HepG2 (cell line): ENCODE data around the gene TMEM190. TPM values are rescaled to one million over a fixed set of nuclear protein-coding genes. Genes with fewer than 3 reads are reported as not detected.
A peak's percentile ranks its signal among the peaks of the same experiment; 100 is the strongest.

ENCODE experiments used
- AGO2 ChIP-seq: fragments of 200-400 bp; formaldehyde crosslinking; optimal IDR thresholded peaks from 2 replicates; pipeline ENCODE3; 2017; ENCODE audit warnings: mild to moderate bottlenecking, low read depth, low read length, moderate library complexity
- HDAC2 ChIP-seq: sonication (generic); formaldehyde crosslinking; IDR thresholded peaks from 2 replicates; pipeline ENCODE4 v1.4.0; 2020; ENCODE audit warnings: missing genetic modification reagents
- KDM3A ChIP-seq: IDR thresholded peaks from 2 replicates; pipeline ENCODE4 v1.6.1; 2018; ENCODE audit warnings: low read depth, missing compliant biosample characterization
- MAFF ChIP-seq: IDR thresholded peaks from 2 replicates; pipeline ENCODE4 v1.6.1; 2011; ENCODE audit warnings: low read depth, low read length, improper control_type of control experiment
- NCOR1 ChIP-seq: fragments of 200-600 bp; sonication (generic); IDR thresholded peaks from 2 replicates; pipeline ENCODE4 v1.7.0; 2017; ENCODE audit warnings: antibody characterized with exemption, low read length, borderline replicate concordance
- NFYB ChIP-seq: sonication (generic); formaldehyde crosslinking; IDR thresholded peaks from 2 replicates; pipeline ENCODE4 v1.4.0; 2020; ENCODE audit warnings: missing genetic modification reagents
- NR2F2 ChIP-seq: IDR thresholded peaks from 2 replicates; pipeline ENCODE4 v1.6.1; 2012; ENCODE audit warnings: low read depth, inconsistent platforms, borderline replicate concordance
- POLR2A ChIP-seq, 2 experiments: IDR thresholded peaks; 2 replicates each; pipeline ENCODE4 v1.6.1; 2011; ENCODE audit warnings: low read depth in 2 of 2, low read length in 2 of 2, mild to moderate bottlenecking in 1 of 2, moderate library complexity in 1 of 2; ENCODE audit not compliant: insufficient read depth in 1 of 2
- SMAD3 ChIP-seq: sonication (generic); formaldehyde crosslinking; IDR thresholded peaks from 2 replicates; pipeline ENCODE4 v1.4.0; 2020; ENCODE audit warnings: missing genetic modification reagents
- STAT5B ChIP-seq: sonication (generic); formaldehyde crosslinking; IDR thresholded peaks from 2 replicates; pipeline ENCODE4 v1.4.0; 2020; ENCODE audit warnings: missing genetic modification reagents
- ZNF333 ChIP-seq: sonication (generic); formaldehyde crosslinking; IDR thresholded peaks from 2 replicates; pipeline ENCODE4 v1.4.0; 2020; ENCODE audit warnings: mild to moderate bottlenecking, missing genetic modification reagents, borderline replicate concordance
- polyA plus RNA-seq, 8 experiments: library from polyadenylated mRNA; depleted of rRNA in 3 of 8; stranded (reverse) in 7 of 8; unstranded in 1 of 8; fragments of >200 nt; fragmentation: Illumina TruSeq in 4 of 8; extraction: Trizol in 4 of 8; gene quantifications; 2 replicates each; pipeline versions ENCODE4 v1.2.1 to v1.2.3, GENCODE V29; 2011 to 2016; ENCODE audit warnings: low read depth in 4 of 8, missing spikeins in 1 of 8, mixed read lengths in 1 of 8; ENCODE audit not compliant: insufficient read depth in 1 of 8
- total RNA-seq, 5 experiments: library from RNA; depleted of rRNA; stranded (reverse); fragments of >200 nt; fragmentation: Illumina TruSeq; extraction: Trizol; gene quantifications; 2 replicates each; pipeline ENCODE4 v1.2.3, GENCODE V29; 2016; ENCODE audit warnings: low read depth in 1 of 5
- TF ChIP-seq, protein P1 (sequence below): sonication (generic); formaldehyde crosslinking; IDR thresholded peaks from 2 replicates; pipeline ENCODE4 v1.4.0; 2020; ENCODE audit warnings: missing genetic modification reagents; ENCODE audit errors: not compliant biosample characterization
- TF ChIP-seq, protein P2 (sequence below): sonication (generic); formaldehyde crosslinking; IDR thresholded peaks from 2 replicates; pipeline ENCODE4 v1.4.0; 2020; ENCODE audit warnings: missing genetic modification reagents
- TF ChIP-seq, protein P3 (sequence below): IDR thresholded peaks from 2 replicates; pipeline ENCODE4 v1.4.0; 2020; ENCODE audit warnings: mild to moderate bottlenecking, missing genetic modification reagents
- TF ChIP-seq, protein P4 (sequence below): sonication (generic); formaldehyde crosslinking; IDR thresholded peaks from 2 replicates; pipeline ENCODE4 v1.8.1; 2023; ENCODE audit warnings: mild to moderate bottlenecking, moderate library complexity, missing genetic modification reagents
- TF ChIP-seq, protein P5 (sequence below): sonication (generic); formaldehyde crosslinking; IDR thresholded peaks from 2 replicates; pipeline ENCODE4 v1.9.0; 2021; ENCODE audit warnings: missing genetic modification reagents, mild to moderate bottlenecking, borderline replicate concordance

Gene TMEM190
- total and polyA plus RNA-seq, 2 of the 13 experiments (the other 11 are each of a cell fraction or from before 2014, with no cell fraction given), result 0.35 to 0.83 TPM

DNA sequence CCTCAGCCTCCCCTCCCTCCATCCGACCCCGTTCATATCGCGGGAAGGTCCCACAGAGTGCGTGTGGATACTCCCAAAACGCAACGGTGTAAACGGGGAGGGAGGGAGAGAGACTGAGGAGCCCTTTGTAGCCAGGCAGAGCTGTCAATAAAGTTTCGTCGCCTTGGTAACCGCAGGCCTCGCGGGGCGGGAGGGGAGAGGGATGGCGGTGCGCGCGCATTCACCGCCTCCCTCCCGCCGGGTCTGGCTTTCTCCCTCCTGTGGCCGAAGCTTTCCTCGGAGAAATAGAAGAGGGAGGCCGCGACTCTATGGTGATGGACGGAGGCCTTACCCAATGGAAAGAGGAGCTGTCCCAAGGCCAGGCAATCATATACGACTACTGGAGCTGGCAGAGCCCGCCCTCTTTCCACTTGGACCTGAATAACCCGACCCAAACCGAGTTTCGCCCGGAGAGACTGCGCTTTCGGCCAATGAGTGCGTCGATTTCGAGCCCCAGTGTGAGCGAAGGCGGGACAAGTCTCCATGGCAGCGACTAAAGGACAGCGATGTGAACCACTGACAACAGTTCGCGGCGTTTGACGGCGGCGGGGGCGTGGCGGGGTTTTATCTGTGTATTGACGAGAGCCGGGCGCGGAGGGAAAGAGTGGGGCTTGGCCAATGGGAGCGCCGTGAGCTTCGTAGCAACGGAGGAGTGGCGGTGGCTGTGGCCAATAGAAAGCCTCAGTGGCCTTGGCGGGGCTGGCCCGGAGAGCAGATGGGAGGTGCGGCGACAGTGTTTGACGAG, 37.3 kb upstream of the TMEM190 start, which contains the start of gene KMT5C (continued):
- TF ChIP-seq ZNF333 (no peak), AGO2 (no peak), HDAC2 (CRISPR knock-in tag) (0 out of 2 replicates have a peak, but pooled peaks have one; percentile 15), NR2F2 (no peak), MAFF (no peak), SMAD3 (CRISPR knock-in tag) (0 out of 2 replicates have a peak, but pooled peaks have one; percentile 30), KDM3A (CRISPR knock-in tag) (0 out of 2 replicates have a peak, but pooled peaks have one; percentile 41), NFYB (peak; percentile 96), STAT5B (CRISPR knock-in tag) (no peak), NCOR1 (no peak), POLR2A (IDR thresholded peaks at IDR 0.05; ENCODE audit: insufficient read depth in 1 of 2, low read depth in 2 of 2, low read length in 2 of 2) (peak in 1 of 2 experiments; percentile 14; a peak in 2 of 4 replicates)
- TF ChIP-seq, protein P1, sequence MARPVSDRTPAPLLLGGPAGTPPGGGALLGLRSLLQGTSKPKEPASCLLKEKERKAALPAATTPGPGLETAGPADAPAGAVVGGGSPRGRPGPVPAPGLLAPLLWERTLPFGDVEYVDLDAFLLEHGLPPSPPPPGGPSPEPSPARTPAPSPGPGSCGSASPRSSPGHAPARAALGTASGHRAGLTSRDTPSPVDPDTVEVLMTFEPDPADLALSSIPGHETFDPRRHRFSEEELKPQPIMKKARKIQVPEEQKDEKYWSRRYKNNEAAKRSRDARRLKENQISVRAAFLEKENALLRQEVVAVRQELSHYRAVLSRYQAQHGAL (CRISPR knock-in tag), result no peak
- TF ChIP-seq, protein P2, sequence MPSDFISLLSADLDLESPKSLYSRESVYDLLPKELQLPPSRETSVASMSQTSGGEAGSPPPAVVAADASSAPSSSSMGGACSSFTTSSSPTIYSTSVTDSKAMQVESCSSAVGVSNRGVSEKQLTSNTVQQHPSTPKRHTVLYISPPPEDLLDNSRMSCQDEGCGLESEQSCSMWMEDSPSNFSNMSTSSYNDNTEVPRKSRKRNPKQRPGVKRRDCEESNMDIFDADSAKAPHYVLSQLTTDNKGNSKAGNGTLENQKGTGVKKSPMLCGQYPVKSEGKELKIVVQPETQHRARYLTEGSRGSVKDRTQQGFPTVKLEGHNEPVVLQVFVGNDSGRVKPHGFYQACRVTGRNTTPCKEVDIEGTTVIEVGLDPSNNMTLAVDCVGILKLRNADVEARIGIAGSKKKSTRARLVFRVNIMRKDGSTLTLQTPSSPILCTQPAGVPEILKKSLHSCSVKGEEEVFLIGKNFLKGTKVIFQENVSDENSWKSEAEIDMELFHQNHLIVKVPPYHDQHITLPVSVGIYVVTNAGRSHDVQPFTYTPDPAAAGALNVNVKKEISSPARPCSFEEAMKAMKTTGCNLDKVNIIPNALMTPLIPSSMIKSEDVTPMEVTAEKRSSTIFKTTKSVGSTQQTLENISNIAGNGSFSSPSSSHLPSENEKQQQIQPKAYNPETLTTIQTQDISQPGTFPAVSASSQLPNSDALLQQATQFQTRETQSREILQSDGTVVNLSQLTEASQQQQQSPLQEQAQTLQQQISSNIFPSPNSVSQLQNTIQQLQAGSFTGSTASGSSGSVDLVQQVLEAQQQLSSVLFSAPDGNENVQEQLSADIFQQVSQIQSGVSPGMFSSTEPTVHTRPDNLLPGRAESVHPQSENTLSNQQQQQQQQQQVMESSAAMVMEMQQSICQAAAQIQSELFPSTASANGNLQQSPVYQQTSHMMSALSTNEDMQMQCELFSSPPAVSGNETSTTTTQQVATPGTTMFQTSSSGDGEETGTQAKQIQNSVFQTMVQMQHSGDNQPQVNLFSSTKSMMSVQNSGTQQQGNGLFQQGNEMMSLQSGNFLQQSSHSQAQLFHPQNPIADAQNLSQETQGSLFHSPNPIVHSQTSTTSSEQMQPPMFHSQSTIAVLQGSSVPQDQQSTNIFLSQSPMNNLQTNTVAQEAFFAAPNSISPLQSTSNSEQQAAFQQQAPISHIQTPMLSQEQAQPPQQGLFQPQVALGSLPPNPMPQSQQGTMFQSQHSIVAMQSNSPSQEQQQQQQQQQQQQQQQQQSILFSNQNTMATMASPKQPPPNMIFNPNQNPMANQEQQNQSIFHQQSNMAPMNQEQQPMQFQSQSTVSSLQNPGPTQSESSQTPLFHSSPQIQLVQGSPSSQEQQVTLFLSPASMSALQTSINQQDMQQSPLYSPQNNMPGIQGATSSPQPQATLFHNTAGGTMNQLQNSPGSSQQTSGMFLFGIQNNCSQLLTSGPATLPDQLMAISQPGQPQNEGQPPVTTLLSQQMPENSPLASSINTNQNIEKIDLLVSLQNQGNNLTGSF (CRISPR knock-in tag), result no peak
- TF ChIP-seq, protein P3, sequence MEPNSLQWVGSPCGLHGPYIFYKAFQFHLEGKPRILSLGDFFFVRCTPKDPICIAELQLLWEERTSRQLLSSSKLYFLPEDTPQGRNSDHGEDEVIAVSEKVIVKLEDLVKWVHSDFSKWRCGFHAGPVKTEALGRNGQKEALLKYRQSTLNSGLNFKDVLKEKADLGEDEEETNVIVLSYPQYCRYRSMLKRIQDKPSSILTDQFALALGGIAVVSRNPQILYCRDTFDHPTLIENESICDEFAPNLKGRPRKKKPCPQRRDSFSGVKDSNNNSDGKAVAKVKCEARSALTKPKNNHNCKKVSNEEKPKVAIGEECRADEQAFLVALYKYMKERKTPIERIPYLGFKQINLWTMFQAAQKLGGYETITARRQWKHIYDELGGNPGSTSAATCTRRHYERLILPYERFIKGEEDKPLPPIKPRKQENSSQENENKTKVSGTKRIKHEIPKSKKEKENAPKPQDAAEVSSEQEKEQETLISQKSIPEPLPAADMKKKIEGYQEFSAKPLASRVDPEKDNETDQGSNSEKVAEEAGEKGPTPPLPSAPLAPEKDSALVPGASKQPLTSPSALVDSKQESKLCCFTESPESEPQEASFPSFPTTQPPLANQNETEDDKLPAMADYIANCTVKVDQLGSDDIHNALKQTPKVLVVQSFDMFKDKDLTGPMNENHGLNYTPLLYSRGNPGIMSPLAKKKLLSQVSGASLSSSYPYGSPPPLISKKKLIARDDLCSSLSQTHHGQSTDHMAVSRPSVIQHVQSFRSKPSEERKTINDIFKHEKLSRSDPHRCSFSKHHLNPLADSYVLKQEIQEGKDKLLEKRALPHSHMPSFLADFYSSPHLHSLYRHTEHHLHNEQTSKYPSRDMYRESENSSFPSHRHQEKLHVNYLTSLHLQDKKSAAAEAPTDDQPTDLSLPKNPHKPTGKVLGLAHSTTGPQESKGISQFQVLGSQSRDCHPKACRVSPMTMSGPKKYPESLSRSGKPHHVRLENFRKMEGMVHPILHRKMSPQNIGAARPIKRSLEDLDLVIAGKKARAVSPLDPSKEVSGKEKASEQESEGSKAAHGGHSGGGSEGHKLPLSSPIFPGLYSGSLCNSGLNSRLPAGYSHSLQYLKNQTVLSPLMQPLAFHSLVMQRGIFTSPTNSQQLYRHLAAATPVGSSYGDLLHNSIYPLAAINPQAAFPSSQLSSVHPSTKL, result no peak
- TF ChIP-seq, protein P4, sequence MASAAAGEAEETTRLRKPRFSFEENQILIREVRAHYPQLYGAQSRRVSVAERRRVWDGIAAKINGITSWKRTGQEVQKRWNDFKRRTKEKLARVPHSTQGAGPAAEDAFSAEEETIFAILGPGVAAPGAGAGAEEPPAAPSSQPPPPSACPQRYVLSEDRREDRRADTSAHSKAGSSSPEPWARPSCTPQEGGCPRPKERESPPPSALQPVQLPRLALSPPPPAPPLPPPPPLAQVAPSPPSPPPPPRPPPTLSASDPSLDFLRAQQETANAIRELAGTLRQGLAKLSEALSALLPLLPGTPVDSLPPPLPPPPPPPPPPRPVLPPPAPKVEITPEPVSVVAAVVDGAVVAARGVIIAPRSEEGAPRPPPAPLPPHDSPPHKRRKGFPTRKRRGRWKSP (CRISPR knock-in tag), result no peak
- TF ChIP-seq, protein P5, sequence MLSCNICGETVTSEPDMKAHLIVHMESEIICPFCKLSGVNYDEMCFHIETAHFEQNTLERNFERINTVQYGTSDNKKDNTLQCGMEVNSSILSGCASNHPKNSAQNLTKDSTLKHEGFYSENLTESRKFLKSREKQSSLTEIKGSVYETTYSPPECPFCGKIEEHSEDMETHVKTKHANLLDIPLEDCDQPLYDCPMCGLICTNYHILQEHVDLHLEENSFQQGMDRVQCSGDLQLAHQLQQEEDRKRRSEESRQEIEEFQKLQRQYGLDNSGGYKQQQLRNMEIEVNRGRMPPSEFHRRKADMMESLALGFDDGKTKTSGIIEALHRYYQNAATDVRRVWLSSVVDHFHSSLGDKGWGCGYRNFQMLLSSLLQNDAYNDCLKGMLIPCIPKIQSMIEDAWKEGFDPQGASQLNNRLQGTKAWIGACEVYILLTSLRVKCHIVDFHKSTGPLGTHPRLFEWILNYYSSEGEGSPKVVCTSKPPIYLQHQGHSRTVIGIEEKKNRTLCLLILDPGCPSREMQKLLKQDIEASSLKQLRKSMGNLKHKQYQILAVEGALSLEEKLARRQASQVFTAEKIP (CRISPR knock-in tag), result no peak
